ENCODE data around the gene SLC6A6.

GRCh38 chr3:14517601-14518431 lies 115.4 kb downstream of the SLC6A6 start:
- TF ChIP-seq CTCF (conservative IDR thresholded peaks at IDR 0.05; ENCODE audit: low read depth in 2 of 2) (no peak), POLR2AphosphoS5 (IDR thresholded peaks at IDR 0.05; ENCODE audit: low read depth) (no peak), EZH2phosphoT487 (IDR thresholded peaks at IDR 0.05; ENCODE audit: unreplicated experiment) (no peak), EZH2 (IDR thresholded peaks at IDR 0.05; ENCODE audit: low read depth, unreplicated experiment) (no peak), ZNF462 (CRISPR knock-in tag; IDR thresholded peaks at IDR 0.05) (no peak), REST (IDR thresholded peaks at IDR 0.05; ENCODE audit: unreplicated experiment) (no peak), JUNB (IDR thresholded peaks at IDR 0.05; ENCODE audit: unreplicated experiment) (no peak), CREB1 (CRISPR knock-in tag; IDR thresholded peaks at IDR 0.05; ENCODE audit: low read depth) (no peak), ZNF331 (CRISPR knock-in tag; IDR thresholded peaks at IDR 0.05; ENCODE audit: low read depth) (no peak), NANOG (IDR thresholded peaks at IDR 0.05; ENCODE audit: borderline replicate concordance) (no peak)

Measured in GM23338 (cell line).